GM19438 (cell line): ENCODE measurements around the gene CCDC63.
"Not testable (repeated sequence)": the region's sequence is repeated elsewhere in the genome, so short reads cannot be mapped to it uniquely, and the experiment has no call there.

Experiments
- ATAC-seq: cut with Tn5 transposase; IDR thresholded peaks from one replicate; pipeline ENCODE4 v1.9.1; 2021; ENCODE audit warnings: low read depth; ENCODE audit not compliant: unreplicated experiment

Gene CCDC63

GRCh38 chr12:110943373-110943772, 96.6 kb downstream of the CCDC63 start:
- no peak for ATAC-seq

- no peak for ATAC-seq
Observed at GRCh38 chr12:110948041-110948440, 101.3 kb downstream of the CCDC63 start.

- not testable (repeated sequence) for ATAC-seq
Observed at GRCh38 chr12:110950466-110950865, 103.7 kb downstream of the CCDC63 start.

GRCh38 chr12:110950867-110951266, 104.1 kb downstream of the CCDC63 start:
- ATAC-seq: not testable (repeated sequence)
